Ectodermal cell (in vitro differentiated cells): ENCODE data around the gene CA4.
"Not testable (repeated sequence)": the region's sequence is repeated elsewhere in the genome, so short reads cannot be mapped to it uniquely, and the experiment has no call there.

Experiments used
- H3K27ac ChIP-seq: 2 replicates; pipeline ENCODE4 v1.7.0; 2013; ENCODE audit warnings: mild to moderate bottlenecking, low read depth, low read length; ENCODE audit not compliant: insufficient read depth, poor library complexity, severe bottlenecking
- H3K27me3 ChIP-seq: 2 replicates; pipeline ENCODE4 v1.7.0; 2013; ENCODE audit warnings: mild to moderate bottlenecking, low read length; ENCODE audit not compliant: insufficient read depth, control insufficient read depth, poor library complexity, severe bottlenecking
- H3K36me3 ChIP-seq: one replicate; pipeline ENCODE4 v1.7.0; 2013; ENCODE audit warnings: low read length; ENCODE audit not compliant: control insufficient read depth, insufficient read depth
- H3K4me1 ChIP-seq: one replicate; pipeline ENCODE4 v1.7.0; 2013; ENCODE audit warnings: low read length; ENCODE audit not compliant: control insufficient read depth, insufficient read depth
- H3K4me3 ChIP-seq: 2 replicates; pipeline ENCODE4 v1.7.0; 2013; ENCODE audit warnings: low read depth, low read length, control low read depth; ENCODE audit not compliant: insufficient read depth
- H3K9me3 ChIP-seq: 2 replicates; pipeline ENCODE4 v1.7.0; 2013; ENCODE audit warnings: mild to moderate bottlenecking, low read length, moderate library complexity; ENCODE audit not compliant: control insufficient read depth
- WGBS, 2 experiments: methylation state at CpG; one replicate each; pipeline ENCODE4 v1.1.7; 2013; ENCODE audit warnings: missing lambda C conversion rate in 2 of 2; 5-methylcytosine and 5-hydroxymethylcytosine counted together

CA4 gene

DNA sequence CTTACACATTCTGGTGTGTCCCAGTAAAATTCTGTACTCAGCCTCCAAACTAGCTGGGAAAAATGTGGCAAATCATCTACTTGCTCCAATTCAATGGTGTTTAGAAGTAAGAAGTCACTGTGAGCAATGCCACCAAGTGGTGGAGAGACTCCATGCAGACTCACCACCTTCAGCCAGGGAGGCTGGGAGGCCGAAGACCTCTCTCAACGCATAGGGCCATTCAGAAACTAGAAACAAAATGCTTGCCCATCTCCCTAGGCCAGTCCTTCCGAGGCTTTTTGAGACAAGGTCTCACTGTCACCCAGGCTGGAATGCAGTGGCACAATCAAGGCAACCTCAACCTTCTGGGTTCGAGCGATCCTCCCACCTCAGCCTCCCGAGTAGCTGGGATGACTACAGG, 25.0 kb downstream of the CA4 start:
- not testable (repeated sequence) for H3K27me3 ChIP-seq, H3K27ac ChIP-seq, H3K4me3 ChIP-seq, H3K4me1 ChIP-seq, H3K36me3 ChIP-seq, H3K9me3 ChIP-seq
- 85 to 86% methylated on average over 6 of the region's 6 CpGs for WGBS, 2 experiments

DNA sequence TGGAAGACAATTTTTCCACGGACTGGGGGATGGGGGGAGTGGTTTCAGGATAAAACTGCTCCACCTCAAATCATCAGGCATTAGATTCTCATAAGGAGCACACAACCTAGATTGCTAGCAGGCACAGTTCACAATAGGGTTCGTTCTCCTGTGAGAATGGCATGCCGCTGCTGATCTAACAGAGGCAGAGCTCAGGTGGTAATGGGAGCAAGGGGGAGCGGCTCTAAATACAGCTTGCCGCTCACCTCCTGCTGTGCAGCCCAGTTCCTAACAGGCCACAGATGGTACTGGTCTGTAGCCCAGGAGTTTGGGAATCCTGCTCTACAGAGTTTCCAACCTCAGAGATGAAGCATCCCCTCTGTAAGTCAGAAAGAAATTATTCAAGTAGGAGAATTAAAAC, 27.0 kb downstream of the CA4 start:
- H3K4me1 ChIP-seq, H3K9me3 ChIP-seq, H3K27me3 ChIP-seq, H3K36me3 ChIP-seq, H3K4me3 ChIP-seq, H3K27ac ChIP-seq: not testable (repeated sequence)
- 72 to 78% methylated on average over 5 of the region's 5 CpGs for WGBS, 2 experiments

DNA sequence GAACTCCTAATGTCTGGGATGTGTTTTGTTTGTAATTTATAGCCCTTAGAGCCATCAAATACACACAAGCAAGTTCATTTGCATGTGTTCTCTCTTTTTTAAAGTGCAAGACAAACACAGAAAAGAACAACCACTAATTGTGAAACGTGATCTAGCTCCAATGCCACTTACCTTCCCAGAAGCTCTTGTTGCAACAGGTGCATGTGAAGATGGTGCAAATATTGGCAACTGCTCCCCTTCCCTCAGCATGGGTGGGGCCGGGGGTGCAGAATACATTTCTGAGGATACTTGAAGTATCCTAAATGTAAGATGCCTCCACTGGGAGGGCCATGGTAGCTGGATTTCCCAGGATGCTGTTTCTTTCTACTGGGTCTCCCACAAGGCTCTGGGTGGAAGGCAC, 28.4 kb downstream of the CA4 start:
- H3K4me1 ChIP-seq, H3K9me3 ChIP-seq, H3K4me3 ChIP-seq, H3K27me3 ChIP-seq, H3K27ac ChIP-seq, H3K36me3 ChIP-seq: not testable (repeated sequence)
- 96 to 100% methylated on average over 1 to 2 of the region's 2 CpGs for WGBS, 2 experiments

GRCh38 chr17:60180380-60180779, 30.6 kb downstream of the CA4 start:
- WGBS, 2 experiments: 100% methylated on average over 1 of the region's 1 CpG

DNA sequence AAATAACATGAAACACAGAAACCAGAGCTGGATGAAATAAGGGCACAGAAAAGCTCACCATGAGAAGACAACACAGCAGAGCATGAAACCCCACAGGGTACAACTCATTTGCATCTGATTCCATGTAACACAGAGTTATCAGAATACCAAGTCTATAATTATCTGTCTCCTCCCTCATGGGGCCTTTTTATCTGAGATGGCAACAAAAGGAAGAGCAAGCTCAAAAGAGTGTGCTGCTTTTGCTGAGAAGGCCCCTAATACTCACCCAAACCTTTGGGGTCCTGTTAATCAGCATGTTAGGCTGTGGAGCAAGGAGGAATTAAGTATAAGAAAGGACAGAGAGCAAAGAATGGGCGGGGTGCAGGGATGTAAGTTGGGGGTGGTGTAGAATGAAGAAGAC, 36.6 kb downstream of the CA4 start:
- 85 to 98% methylated on average over 1 of the region's 1 CpG for WGBS, 2 experiments
- not testable (repeated sequence) for H3K4me1 ChIP-seq, H3K27me3 ChIP-seq, H3K9me3 ChIP-seq, H3K27ac ChIP-seq, H3K4me3 ChIP-seq, H3K36me3 ChIP-seq

More at GRCh38 chr17:60180380-60180779, 30.6 kb downstream of the CA4 start:
- not testable (repeated sequence) for H3K4me3 ChIP-seq, H3K27ac ChIP-seq, H3K27me3 ChIP-seq, H3K9me3 ChIP-seq, H3K4me1 ChIP-seq, H3K36me3 ChIP-seq

GRCh38 chr17:60186846-60187745, 37.3 kb downstream of the CA4 start:
- not testable (repeated sequence) for H3K36me3 ChIP-seq, H3K4me1 ChIP-seq, H3K27ac ChIP-seq, H3K27me3 ChIP-seq, H3K4me3 ChIP-seq, H3K9me3 ChIP-seq
- 96 to 97% methylated on average over 3 to 6 of the region's 7 CpGs for WGBS, 2 experiments

- no peaks in the 10 kb centered on the region for H3K27me3 ChIP-seq
- H3K4me3 ChIP-seq: no peak overlapping the region
- no peak overlapping the region for H3K27ac ChIP-seq
- WGBS, 2 experiments: 94 to 96% methylated on average over 4 of the region's 4 CpGs
- no peaks in the 10 kb centered on the region for H3K9me3 ChIP-seq
- no peaks in the 10 kb centered on the region for H3K4me1 ChIP-seq
- H3K36me3 ChIP-seq: peaks cover 6% of the 10 kb centered on the region
These were observed 39.0 kb downstream of the CA4 start for GRCh38 chr17:60188759-60189158.

DNA sequence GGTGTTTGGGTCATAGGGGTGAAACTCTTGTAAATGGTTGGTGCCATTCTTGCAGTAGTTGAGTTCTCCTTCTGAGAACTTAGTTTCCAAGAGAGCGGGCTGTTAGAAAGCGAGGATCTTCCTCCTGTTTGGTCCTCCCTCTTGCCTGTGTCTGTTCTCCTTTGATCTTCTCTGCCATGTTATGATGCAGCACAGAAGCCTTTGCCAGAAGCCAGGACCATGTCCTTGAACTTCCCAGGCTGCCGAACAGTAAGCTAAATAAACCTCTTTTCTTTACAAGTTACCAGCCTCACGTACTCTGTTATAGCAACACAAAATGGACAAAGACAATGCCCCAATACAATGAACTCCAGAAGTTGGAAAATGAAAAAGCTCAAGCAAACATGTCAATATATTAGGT, 40.3 kb downstream of the CA4 start:
- not testable (repeated sequence) for H3K4me3 ChIP-seq, H3K36me3 ChIP-seq, H3K9me3 ChIP-seq, H3K4me1 ChIP-seq, H3K27me3 ChIP-seq, H3K27ac ChIP-seq
- WGBS, 2 experiments: 92 to 99% methylated on average over 4 of the region's 4 CpGs

DNA sequence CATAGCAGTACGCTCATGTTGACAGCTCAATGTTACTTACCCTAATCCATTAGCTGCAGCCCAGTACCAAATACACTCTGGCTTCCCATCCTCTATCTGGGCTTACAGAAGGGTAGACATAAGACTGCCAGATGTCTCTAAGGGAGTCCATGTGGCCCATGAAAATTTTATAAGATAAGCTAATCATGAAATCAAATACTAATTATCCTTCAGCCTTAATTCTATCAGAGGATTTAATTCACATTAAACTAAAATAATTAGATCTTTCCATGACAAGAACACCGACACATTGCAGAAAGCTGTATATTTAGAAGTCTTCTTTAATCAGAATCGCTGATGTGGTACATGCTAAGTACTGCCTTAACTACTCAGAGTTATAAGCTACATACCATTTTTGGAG, 43.3 kb downstream of the CA4 start:
- H3K4me3 ChIP-seq, H3K9me3 ChIP-seq, H3K36me3 ChIP-seq, H3K27ac ChIP-seq, H3K4me1 ChIP-seq, H3K27me3 ChIP-seq: not testable (repeated sequence)
- 97% methylated on average over 3 of the region's 3 CpGs for WGBS, 2 experiments

GRCh38 chr17:60193482-60193881, 43.7 kb downstream of the CA4 start:
- H3K27ac ChIP-seq: no peak overlapping the region
- WGBS, 2 experiments: 96 to 99% methylated on average over 2 of the region's 2 CpGs
- H3K36me3 ChIP-seq: peaks cover 10% of the 10 kb centered on the region
- H3K27me3 ChIP-seq: no peaks in the 10 kb centered on the region
- H3K4me1 ChIP-seq: no peaks in the 10 kb centered on the region
- H3K4me3 ChIP-seq: no peak overlapping the region
- no peaks in the 10 kb centered on the region for H3K9me3 ChIP-seq

GRCh38 chr17:60194141-60194540, 44.4 kb downstream of the CA4 start:
- H3K27ac ChIP-seq, H3K27me3 ChIP-seq, H3K36me3 ChIP-seq, H3K4me1 ChIP-seq, H3K9me3 ChIP-seq, H3K4me3 ChIP-seq: not testable (repeated sequence)
- WGBS, 2 experiments: 91 to 97% methylated on average over 4 of the region's 4 CpGs
